ENCODE data around the gene ARPC1A. TPM values are rescaled to one million over a fixed set of nuclear protein-coding genes. Genes with fewer than 3 reads are reported as not detected.
A peak's percentile ranks its signal among the peaks of the same experiment; 100 is the strongest.
"Not testable (repeated sequence)": the region's sequence is repeated elsewhere in the genome, so short reads cannot be mapped to it uniquely, and the experiment has no call there.

Gene ARPC1A
- total RNA-seq, 2 donors from 2014 or later, result 150 to 154 TPM

- Histone ChIP-seq H3K9me3 (ENCODE audit: control insufficient read depth, low read length) (no peaks in the 10 kb centered on the region), H3K9ac (ENCODE audit: extremely low read depth, low read length, poor library complexity, severe bottlenecking) (peak overlapping the region; percentile 86), H3K27me3 (ENCODE audit: control insufficient read depth, insufficient read depth, low read length, poor library complexity, severe bottlenecking) (no peaks in the 10 kb centered on the region), H3K27ac (ENCODE audit: low read depth, low read length) (no peak overlapping the region), H3K4me1 (ENCODE audit: control insufficient read depth, insufficient read depth, low read length) (peaks cover 2% of the 10 kb centered on the region), H3K4me3 (ENCODE audit: low read length) (peak overlapping the region; percentile 100), H3K36me3 (ENCODE audit: control insufficient read depth, insufficient read depth, low read length) (no peaks in the 10 kb centered on the region)
- Mint-ChIP-seq H3K27ac (no peak overlapping the region), H3K27me3 (ENCODE audit: insufficient read depth) (no peaks in the 10 kb centered on the region), H3K4me1 (peaks cover 25% of the 10 kb centered on the region), H3K36me3 (ENCODE audit: low read depth) (peaks cover 5% of the 10 kb centered on the region), H3K9me3 (no peaks in the 10 kb centered on the region), H3K4me3 (peak overlapping the region; percentile 90)
- TF ChIP-seq CTCF (conservative IDR thresholded peaks at IDR 0.05), result no peak
- WGBS, 2 experiments (ENCODE audit: insufficient coverage in 1 of 2, insufficient read length in 1 of 2), result 87 to 97% methylated on average over 3 to 14 of the region's 14 CpGs
- DNase-seq, result no peak
Observed at GRCh38 chr7:99324559-99324958, 1.1 kb upstream of the ARPC1A start.

DNA sequence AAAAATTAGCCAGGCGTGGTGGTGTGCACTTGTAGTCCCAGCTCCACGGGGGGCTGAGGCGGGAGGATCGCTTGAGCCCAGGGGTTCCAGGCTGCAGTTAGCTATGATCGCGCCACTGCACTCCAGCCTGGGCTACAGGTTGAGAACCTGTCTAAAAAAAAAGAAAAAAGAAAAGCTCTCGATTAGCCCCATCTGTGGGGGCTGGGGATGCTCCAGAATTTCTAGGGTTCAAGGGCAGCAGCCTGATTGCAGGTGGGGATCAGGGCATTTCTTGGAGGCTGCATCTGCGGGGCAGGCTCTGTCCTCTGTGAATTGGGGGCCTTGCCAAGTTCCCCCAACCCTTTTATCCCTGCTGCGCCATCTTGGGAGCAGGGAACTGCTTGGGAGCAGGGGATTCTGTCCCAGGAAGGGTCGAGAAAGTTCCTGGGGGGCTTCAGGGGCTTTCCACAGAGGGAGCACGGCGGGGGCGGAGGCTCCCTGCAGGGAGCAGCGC lies 651 bp upstream of the ARPC1A start:
- peak overlapping the region; percentile 86 for H3K9ac ChIP-seq (ENCODE audit: extremely low read depth, low read length, poor library complexity, severe bottlenecking)

GRCh38 chr7:99326408-99326782 lies 697 bp downstream of the ARPC1A start:
- peaks cover 2% of the 10 kb centered on the region for H3K4me1 ChIP-seq (ENCODE audit: control insufficient read depth, insufficient read depth, low read length)
- Mint-ChIP-seq H3K9me3 (no peaks in the 10 kb centered on the region), H3K36me3 (ENCODE audit: low read depth) (peaks cover 7% of the 10 kb centered on the region), H3K4me3 (peak overlapping the region; percentile 90), H3K27ac (peak overlapping the region; percentile 86), H3K27me3 (ENCODE audit: insufficient read depth) (no peaks in the 10 kb centered on the region), H3K4me1 (peaks cover 17% of the 10 kb centered on the region)
- H3K36me3 ChIP-seq (ENCODE audit: control insufficient read depth, insufficient read depth, low read length), result peaks cover 9% of the 10 kb centered on the region
- H3K27me3 ChIP-seq (ENCODE audit: control insufficient read depth, insufficient read depth, low read length, poor library complexity, severe bottlenecking), result no peaks in the 10 kb centered on the region
- H3K4me3 ChIP-seq (ENCODE audit: low read length), result peak overlapping the region; percentile 100
- TF ChIP-seq CTCF (conservative IDR thresholded peaks at IDR 0.05), result no peak
- peak overlapping the region; percentile 51 for H3K27ac ChIP-seq (ENCODE audit: low read depth, low read length)
- peak overlapping the region; percentile 86 for H3K9ac ChIP-seq (ENCODE audit: extremely low read depth, low read length, poor library complexity, severe bottlenecking)
- no peak for DNase-seq
- 0 to 11% methylated on average over 8 to 10 of the region's 10 CpGs for whole genome bisulfite sequencing, 2 experiments (ENCODE audit: insufficient coverage in 1 of 2, insufficient read length in 1 of 2)
- H3K9me3 ChIP-seq (ENCODE audit: control insufficient read depth, low read length), result no peaks in the 10 kb centered on the region

More for the DNA sequence above, 651 bp upstream of the ARPC1A start:
- H3K4me3 ChIP-seq (ENCODE audit: low read length), result peak overlapping the region; percentile 100
- DNase-seq, result no peak
- peak overlapping the region; percentile 15 for H3K27ac ChIP-seq (ENCODE audit: low read depth, low read length)
- H3K36me3 ChIP-seq (ENCODE audit: control insufficient read depth, insufficient read depth, low read length), result no peaks in the 10 kb centered on the region
- H3K4me1 ChIP-seq (ENCODE audit: control insufficient read depth, insufficient read depth, low read length), result peaks cover 2% of the 10 kb centered on the region
- H3K4me1 Mint-ChIP-seq, result peaks cover 25% of the 10 kb centered on the region
- H3K4me3 Mint-ChIP-seq, result peak overlapping the region; percentile 90
- peaks cover 5% of the 10 kb centered on the region for H3K36me3 Mint-ChIP-seq (ENCODE audit: low read depth)
- no peaks in the 10 kb centered on the region for H3K9me3 ChIP-seq (ENCODE audit: control insufficient read depth, low read length)
- TF ChIP-seq CTCF (conservative IDR thresholded peaks at IDR 0.05), result no peak
- peak overlapping the region; percentile 82 for H3K27ac Mint-ChIP-seq
- H3K9me3 Mint-ChIP-seq, result no peaks in the 10 kb centered on the region
- no peaks in the 10 kb centered on the region for H3K27me3 ChIP-seq (ENCODE audit: control insufficient read depth, insufficient read depth, low read length, poor library complexity, severe bottlenecking)
- no peaks in the 10 kb centered on the region for H3K27me3 Mint-ChIP-seq (ENCODE audit: insufficient read depth)
- WGBS, 2 experiments (ENCODE audit: insufficient coverage in 1 of 2, insufficient read length in 1 of 2), result 34 to 71% methylated on average over 8 to 14 of the region's 14 CpGs

- peaks cover 31% of the 10 kb centered on the region for H3K36me3 ChIP-seq (ENCODE audit: control insufficient read depth, insufficient read depth, low read length)
- not testable (repeated sequence) for H3K9ac ChIP-seq (ENCODE audit: extremely low read depth, low read length, poor library complexity, severe bottlenecking); H3K4me3 Mint-ChIP-seq; H3K27ac Mint-ChIP-seq; H3K27me3 Mint-ChIP-seq (ENCODE audit: insufficient read depth); H3K9me3 Mint-ChIP-seq; H3K4me1 ChIP-seq (ENCODE audit: control insufficient read depth, insufficient read depth, low read length); DNase-seq; H3K27ac ChIP-seq (ENCODE audit: low read depth, low read length); H3K4me3 ChIP-seq (ENCODE audit: low read length); H3K4me1 Mint-ChIP-seq; H3K27me3 ChIP-seq (ENCODE audit: control insufficient read depth, insufficient read depth, low read length, poor library complexity, severe bottlenecking); H3K9me3 ChIP-seq (ENCODE audit: control insufficient read depth, low read length)
- peaks cover 31% of the 10 kb centered on the region for H3K36me3 Mint-ChIP-seq (ENCODE audit: low read depth)
- WGBS, 2 experiments (ENCODE audit: insufficient coverage in 1 of 2, insufficient read length in 1 of 2), result 85 to 86% methylated on average over 4 to 8 of the region's 8 CpGs
Observed at GRCh38 chr7:99330314-99330961, 4.7 kb downstream of the ARPC1A start.
